Mucosa of stomach (tissue), 1 donor: ENCODE measurements around the gene LYPD3.
"Not testable (repeated sequence)": the region's sequence is repeated elsewhere in the genome, so short reads cannot be mapped to it uniquely, and the experiment has no call there.

Experiments
- H3K27me3 ChIP-seq: one replicate; pipeline ENCODE4 v1.7.0; 2013; ENCODE audit warnings: mild to moderate bottlenecking, low read length; ENCODE audit not compliant: control insufficient read depth, insufficient read depth
- H3K36me3 ChIP-seq: one replicate; pipeline ENCODE4 v1.7.0; 2013; ENCODE audit warnings: low read length; ENCODE audit not compliant: control insufficient read depth, insufficient read depth
- H3K4me1 ChIP-seq: one replicate; pipeline ENCODE4 v1.7.0; 2013; ENCODE audit warnings: mild to moderate bottlenecking, low read length; ENCODE audit not compliant: control insufficient read depth, insufficient read depth
- H3K4me3 ChIP-seq: one replicate; pipeline ENCODE4 v1.7.0; 2013; ENCODE audit warnings: low read length
- H3K9ac ChIP-seq: one replicate; pipeline ENCODE4 v1.7.0; 2013; ENCODE audit warnings: mild to moderate bottlenecking, low read length, moderate library complexity
- H3K9me3 ChIP-seq: one replicate; pipeline ENCODE4 v1.7.0; 2013; ENCODE audit warnings: mild to moderate bottlenecking, low read length, moderate library complexity; ENCODE audit not compliant: control insufficient read depth
- donor health status: Pancreatic carcinoma.

Gene LYPD3

GRCh38 chr19:43455321-43456113, 9.9 kb downstream of the LYPD3 start:
- Histone ChIP-seq H3K4me3 (no peak overlapping the region), H3K4me1 (no peaks in the 10 kb centered on the region), H3K9me3 (no peaks in the 10 kb centered on the region), H3K9ac (no peak overlapping the region), H3K36me3 (no peaks in the 10 kb centered on the region), H3K27me3 (no peaks in the 10 kb centered on the region)

GRCh38 chr19:43454031-43454430, 11.4 kb downstream of the LYPD3 start:
- Histone ChIP-seq H3K36me3 (no peaks in the 10 kb centered on the region), H3K4me1 (no peaks in the 10 kb centered on the region), H3K27me3 (no peaks in the 10 kb centered on the region), H3K4me3 (no peak overlapping the region), H3K9me3 (no peaks in the 10 kb centered on the region), H3K9ac (no peak overlapping the region)

GRCh38 chr19:43452582-43452981, 12.8 kb downstream of the LYPD3 start:
- H3K4me1 ChIP-seq: no peaks in the 10 kb centered on the region
- no peak overlapping the region for H3K4me3 ChIP-seq
- no peak overlapping the region for H3K9ac ChIP-seq
- H3K9me3 ChIP-seq: no peaks in the 10 kb centered on the region
- no peaks in the 10 kb centered on the region for H3K27me3 ChIP-seq
- H3K36me3 ChIP-seq: no peaks in the 10 kb centered on the region

GRCh38 chr19:43450545-43450997, 14.8 kb downstream of the LYPD3 start:
- Histone ChIP-seq H3K9ac (no peak overlapping the region), H3K4me1 (no peaks in the 10 kb centered on the region), H3K4me3 (no peak overlapping the region), H3K36me3 (no peaks in the 10 kb centered on the region), H3K27me3 (no peaks in the 10 kb centered on the region), H3K9me3 (no peaks in the 10 kb centered on the region)

- no peaks in the 10 kb centered on the region for H3K9me3 ChIP-seq
- H3K9ac ChIP-seq: no peak overlapping the region
- no peaks in the 10 kb centered on the region for H3K27me3 ChIP-seq
- no peaks in the 10 kb centered on the region for H3K36me3 ChIP-seq
- no peaks in the 10 kb centered on the region for H3K4me1 ChIP-seq
- H3K4me3 ChIP-seq: no peak overlapping the region
These were observed 17.8 kb downstream of the LYPD3 start for GRCh38 chr19:43447655-43448054.

- Histone ChIP-seq H3K4me1 (no peaks in the 10 kb centered on the region), H3K36me3 (no peaks in the 10 kb centered on the region), H3K4me3 (no peak overlapping the region), H3K9ac (no peak overlapping the region), H3K9me3 (no peaks in the 10 kb centered on the region), H3K27me3 (no peaks in the 10 kb centered on the region)
These were observed 18.5 kb downstream of the LYPD3 start for GRCh38 chr19:43446746-43447489.

- Histone ChIP-seq H3K36me3 (no peaks in the 10 kb centered on the region), H3K9me3 (no peaks in the 10 kb centered on the region), H3K27me3 (peaks cover 3% of the 10 kb centered on the region), H3K4me3 (no peak overlapping the region), H3K9ac (no peak overlapping the region), H3K4me1 (no peaks in the 10 kb centered on the region)
These were observed 20.0 kb downstream of the LYPD3 start for GRCh38 chr19:43445426-43445825.

GRCh38 chr19:43444531-43445287, 20.7 kb downstream of the LYPD3 start:
- H3K36me3 ChIP-seq: no peaks in the 10 kb centered on the region
- peaks cover 4% of the 10 kb centered on the region for H3K27me3 ChIP-seq
- H3K9me3 ChIP-seq: no peaks in the 10 kb centered on the region
- H3K9ac ChIP-seq: no peak overlapping the region
- H3K4me3 ChIP-seq: no peak overlapping the region
- H3K4me1 ChIP-seq: peaks cover under 1% of the 10 kb centered on the region

DNA sequence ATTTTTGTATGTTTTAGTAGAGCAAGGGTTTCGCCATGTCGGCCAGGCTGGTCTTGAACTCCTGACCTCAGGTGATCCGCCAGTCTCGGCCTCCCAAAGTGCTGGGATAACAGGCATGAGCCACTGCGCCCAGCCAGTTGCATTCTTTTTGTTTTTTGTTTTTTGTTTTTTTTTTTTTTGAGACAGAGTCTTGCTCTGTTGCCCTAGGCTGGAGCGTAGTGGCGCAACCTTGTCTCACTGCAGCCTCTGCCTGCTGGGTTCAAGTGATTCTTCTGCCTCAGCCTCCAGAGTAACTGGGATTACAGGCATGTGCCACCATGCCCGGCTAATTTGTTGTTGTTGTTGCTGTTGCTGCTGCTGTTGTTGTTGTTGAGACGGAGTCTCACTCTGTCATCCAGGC, 21.3 kb downstream of the LYPD3 start:
- not testable (repeated sequence) for H3K4me1 ChIP-seq, H3K36me3 ChIP-seq, H3K9ac ChIP-seq, H3K9me3 ChIP-seq, H3K4me3 ChIP-seq, H3K27me3 ChIP-seq

DNA sequence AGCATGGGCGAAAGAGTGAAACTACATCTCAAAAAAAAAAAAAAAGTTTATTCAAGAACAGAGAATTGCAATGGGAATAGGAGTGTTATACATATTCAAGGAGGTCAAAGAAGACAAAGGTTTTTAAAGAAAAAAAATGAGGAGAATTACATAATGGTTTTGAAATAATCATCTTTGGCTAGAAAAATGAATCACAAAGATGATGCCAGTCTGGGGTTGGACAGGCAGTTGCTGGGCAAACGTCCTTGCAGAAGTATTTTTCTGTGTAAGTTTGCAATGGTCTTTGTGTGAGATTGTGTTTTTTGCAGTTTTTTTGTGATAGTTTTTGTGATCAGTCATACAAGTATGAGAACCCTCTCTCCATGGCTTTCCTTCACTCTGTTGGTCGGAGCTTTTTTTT, 23.7 kb downstream of the LYPD3 start:
- Histone ChIP-seq H3K9ac (no peak overlapping the region), H3K4me3 (no peak overlapping the region), H3K9me3 (no peaks in the 10 kb centered on the region), H3K4me1 (peaks cover 12% of the 10 kb centered on the region), H3K27me3 (peaks cover 4% of the 10 kb centered on the region), H3K36me3 (no peaks in the 10 kb centered on the region)

DNA sequence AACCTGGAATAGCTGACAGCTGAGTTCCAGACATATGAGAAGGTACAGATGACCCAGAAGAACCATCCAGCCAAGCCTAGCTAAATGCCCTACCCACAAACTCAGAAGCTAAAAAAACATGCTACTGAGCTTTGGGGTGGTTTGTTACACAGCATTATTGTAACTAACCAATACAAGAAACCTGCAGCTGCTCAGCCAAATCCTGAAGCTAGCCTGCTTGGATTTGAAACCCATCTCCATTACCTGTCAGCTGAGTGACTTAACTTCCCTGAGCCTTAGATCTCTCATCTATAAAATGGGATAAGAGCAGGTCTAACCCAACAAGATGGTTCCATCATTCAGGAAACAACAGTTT, 25.7 kb downstream of the LYPD3 start:
- H3K36me3 ChIP-seq: no peaks in the 10 kb centered on the region
- no peak overlapping the region for H3K4me3 ChIP-seq
- H3K9ac ChIP-seq: no peak overlapping the region

More for the DNA sequence above, 25.7 kb downstream of the LYPD3 start:
- Histone ChIP-seq H3K9me3 (no peaks in the 10 kb centered on the region), H3K27me3 (peaks cover 4% of the 10 kb centered on the region), H3K4me1 (peaks cover 12% of the 10 kb centered on the region)
